Measurements from ENCODE around the gene C4B.

The C4B gene

DNA sequence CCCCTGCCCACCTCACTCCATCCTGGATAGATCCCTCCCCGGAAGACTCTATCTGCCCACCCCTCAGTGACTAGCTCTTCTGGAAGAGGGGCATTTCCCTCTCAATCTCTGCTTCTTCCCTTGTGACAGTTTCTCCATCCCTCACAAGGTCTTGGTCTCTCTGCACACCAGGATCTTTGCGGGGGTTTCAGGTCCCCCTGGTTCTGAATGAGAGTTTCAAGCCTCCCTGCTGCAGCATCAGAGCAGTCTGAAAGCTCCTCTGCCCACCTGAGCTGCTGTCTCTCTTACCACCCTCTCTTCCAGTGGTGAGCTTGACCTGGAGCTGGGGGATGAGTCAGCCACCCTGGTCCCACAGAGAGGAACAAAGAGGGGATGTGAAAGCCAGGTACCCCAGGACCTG, 70.2 kb downstream of the C4B start:
- no peak for FAIRE-seq
